Neural crest cell (in vitro differentiated cells): ENCODE data around the gene HDGFL2. TPM values are rescaled to one million over a fixed set of nuclear protein-coding genes. Genes with fewer than 3 reads are reported as not detected.

ENCODE experiments used
- DNase-seq: peaks from one replicate; pipeline ENCODE4 v3.0.0; 2021; ENCODE audit warnings: low read depth, mixed read lengths, low spot score
- H3K27ac Mint-ChIP-seq: one replicate; pipeline ENCODE4 v1.8.0; 2021; ENCODE audit warnings: mild to moderate bottlenecking, mixed read lengths; ENCODE audit not compliant: unreplicated experiment
- H3K27me3 Mint-ChIP-seq: 2 replicates; pipeline ENCODE4 v1.8.0; 2021; ENCODE audit warnings: low read depth, mild to moderate bottlenecking, mixed read lengths
- H3K36me3 Mint-ChIP-seq: 2 replicates; pipeline ENCODE4 v1.8.0; 2021; ENCODE audit warnings: low read depth, mild to moderate bottlenecking, mixed read lengths
- H3K4me1 Mint-ChIP-seq: 2 replicates; pipeline ENCODE4 v1.8.0; 2021; ENCODE audit warnings: mixed read lengths
- H3K4me3 Mint-ChIP-seq: one replicate; pipeline ENCODE4 v1.8.0; 2021; ENCODE audit warnings: mild to moderate bottlenecking, mixed read lengths
- H3K9me3 Mint-ChIP-seq: 2 replicates; pipeline ENCODE4 v1.8.0; 2021; ENCODE audit warnings: mixed read lengths
- CTCF ChIP-seq: fragments of 200-600 bp; sonication (generic); conservative IDR thresholded peaks from 2 replicates; pipeline ENCODE4 v1.5.0; 2021; ENCODE audit warnings: antibody characterized with exemption, mild to moderate bottlenecking
- long read RNA-seq: library from polyadenylated mRNA; unstranded; transcript quantifications from one replicate; pipeline ENCODE4 v2.0.0, GENCODE V29; 2020
- total RNA-seq: library from RNA; stranded (reverse); gene quantifications from 2 replicates; pipeline ENCODE4 v1.2.1, GENCODE V29; 2021

Gene HDGFL2
- total RNA-seq: 103 and 110 TPM in 2 replicates
- long read RNA-seq, partial matches to known transcripts: 0 of 1 reads
- long read RNA-seq, other reads (novel, unspliced or antisense): 1 of 1 reads

DNA sequence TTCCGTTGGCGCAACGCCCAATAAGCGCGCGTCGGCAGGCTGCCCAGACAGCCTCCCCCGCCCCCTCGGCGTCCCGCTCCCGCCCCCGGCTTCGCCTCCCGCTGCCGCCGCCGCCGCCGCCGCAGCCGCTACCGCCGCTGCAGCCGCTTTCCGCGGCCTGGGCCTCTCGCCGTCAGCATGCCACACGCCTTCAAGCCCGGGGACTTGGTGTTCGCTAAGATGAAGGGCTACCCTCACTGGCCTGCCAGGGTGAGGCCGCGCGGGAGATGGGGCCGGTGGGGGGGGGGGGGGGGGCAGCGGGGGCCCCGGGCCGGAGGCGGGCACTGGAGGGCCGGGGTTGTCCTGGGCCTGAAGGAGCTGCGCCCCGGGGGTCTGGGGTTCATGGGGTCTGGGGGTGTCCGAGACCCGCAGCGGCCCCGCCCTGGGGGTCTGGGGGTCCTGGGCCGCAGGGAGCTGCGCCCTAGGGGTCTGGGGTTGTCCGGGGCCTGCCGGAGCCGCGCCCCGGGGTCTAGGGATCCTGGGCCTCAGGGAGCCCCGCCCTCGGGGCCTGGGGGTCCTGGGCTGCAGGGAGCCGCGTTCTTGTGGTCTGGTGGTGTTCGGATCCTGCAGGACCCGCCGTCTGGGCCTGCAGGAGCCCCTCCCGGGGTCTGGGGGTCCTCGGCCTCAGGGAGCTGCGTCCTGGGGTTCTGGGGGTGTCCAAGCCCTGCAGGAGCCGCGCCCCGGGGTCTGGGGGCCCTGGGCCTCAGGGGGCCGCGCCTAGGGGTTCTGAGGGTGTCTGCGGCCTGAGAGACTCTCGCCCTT, at the start of gene HDGFL2:
Gene HDGFL2, plus strand, starts transcription at position 124 of the 801 bp plus-strand sequence. Its CDS starts 54 bp downstream, at position 178.
- TF ChIP-seq CTCF: no peak
- no peak for DNase-seq
- Mint-ChIP-seq H3K27me3 (no peaks in the 10 kb centered on the region), H3K27ac (no peak within 1 kb of the TSS), H3K4me1 (peaks cover 15% of the 10 kb centered on the region), H3K9me3 (no peaks in the 10 kb centered on the region), H3K4me3 (peak within 1 kb of the TSS; percentile 91), H3K36me3 (peaks cover under 1% of the 10 kb centered on the region)

- TF ChIP-seq CTCF: no peak
- Mint-ChIP-seq H3K27ac (no peak overlapping the region), H3K4me3 (no peak overlapping the region), H3K9me3 (no peaks in the 10 kb centered on the region), H3K4me1 (no peaks in the 10 kb centered on the region), H3K27me3 (no peaks in the 10 kb centered on the region), H3K36me3 (peaks cover 6% of the 10 kb centered on the region)
- no peak for DNase-seq
Observed at GRCh38 chr19:4423416-4424126, 48.5 kb upstream of the HDGFL2 start.

DNA sequence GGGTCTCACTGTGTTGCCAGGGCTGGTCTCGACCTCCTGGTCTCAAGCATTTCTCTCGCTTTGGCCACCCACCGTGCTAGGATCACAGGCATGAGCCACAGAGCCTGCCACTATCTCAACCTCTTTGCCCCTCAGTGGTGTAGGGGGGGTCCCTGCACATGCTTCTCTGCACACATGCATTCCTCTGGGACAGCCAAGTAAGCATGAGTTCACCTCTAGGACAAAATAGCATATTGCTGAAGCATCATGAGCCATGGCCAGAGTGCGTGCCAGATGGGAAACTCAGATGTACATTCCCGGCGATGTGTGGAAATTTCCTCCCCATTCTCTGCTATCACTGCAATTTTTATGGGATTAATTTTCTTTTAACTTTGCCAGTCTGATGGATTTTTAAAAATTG, 46.6 kb upstream of the HDGFL2 start:
- H3K4me3 Mint-ChIP-seq: no peak overlapping the region
- H3K36me3 Mint-ChIP-seq: peaks cover 13% of the 10 kb centered on the region
- no peak overlapping the region for H3K27ac Mint-ChIP-seq
- H3K27me3 Mint-ChIP-seq: no peaks in the 10 kb centered on the region
- H3K9me3 Mint-ChIP-seq: no peaks in the 10 kb centered on the region
- no peaks in the 10 kb centered on the region for H3K4me1 Mint-ChIP-seq
- no peak for DNase-seq
- no peak for TF ChIP-seq CTCF

DNA sequence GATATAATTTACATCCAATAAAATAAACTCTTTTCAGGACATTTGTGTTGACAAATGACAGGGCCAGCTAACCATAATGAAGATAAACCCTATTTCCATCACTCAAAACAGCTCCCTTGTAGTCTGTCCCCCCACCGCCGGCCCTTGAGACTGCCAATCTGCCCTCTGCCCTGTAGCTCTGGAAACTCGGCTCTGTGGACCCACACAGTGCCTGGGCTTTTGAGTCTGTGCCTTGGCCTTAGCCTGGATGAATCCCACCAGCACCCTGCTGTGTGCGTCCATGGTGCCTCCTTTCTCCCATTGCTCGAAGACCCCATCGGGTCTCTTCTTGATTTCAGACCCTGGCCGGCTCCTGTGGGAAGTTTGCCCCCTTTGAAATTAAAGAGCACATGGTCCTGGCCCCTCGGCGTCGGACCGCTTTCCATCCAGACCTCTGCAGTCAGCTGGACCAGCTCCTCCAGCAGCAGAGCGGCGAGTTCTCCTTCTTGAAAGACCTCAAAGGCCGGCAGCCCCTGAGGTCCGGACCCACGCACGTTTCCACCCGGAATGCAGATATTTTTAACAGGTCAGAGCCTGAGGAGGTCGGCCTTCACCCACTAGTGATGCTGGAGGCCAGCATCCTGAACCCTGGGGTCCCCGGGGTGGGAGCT, 43.6 kb upstream of the HDGFL2 start:
- no peaks in the 10 kb centered on the region for H3K27me3 Mint-ChIP-seq
- no peaks in the 10 kb centered on the region for H3K9me3 Mint-ChIP-seq
- no peak overlapping the region for H3K4me3 Mint-ChIP-seq
- no peaks in the 10 kb centered on the region for H3K4me1 Mint-ChIP-seq
- H3K36me3 Mint-ChIP-seq: peaks cover 14% of the 10 kb centered on the region
- peak overlapping the region; percentile 43 for H3K27ac Mint-ChIP-seq
- TF ChIP-seq CTCF: no peak
- DNase-seq: no peak

- Mint-ChIP-seq H3K36me3 (peaks cover 10% of the 10 kb centered on the region), H3K4me1 (no peaks in the 10 kb centered on the region), H3K27me3 (no peaks in the 10 kb centered on the region), H3K9me3 (no peaks in the 10 kb centered on the region), H3K4me3 (no peak overlapping the region), H3K27ac (no peak overlapping the region)
- no peak for DNase-seq
- TF ChIP-seq CTCF: no peak
Observed at GRCh38 chr19:4429256-4429655, 42.8 kb upstream of the HDGFL2 start.
